Mesendoderm (in vitro differentiated cells): ENCODE measurements around the gene ZNF691. TPM values are rescaled to one million over a fixed set of nuclear protein-coding genes. Genes with fewer than 3 reads are reported as not detected.

Experiments used
- DNase-seq: peaks from one replicate; pipeline ENCODE4 v3.0.0; 2013
- H2AK5ac ChIP-seq: 2 replicates; pipeline ENCODE4 v1.6.1; 2013; ENCODE audit warnings: low read length, inconsistent platforms
- H2BK120ac ChIP-seq: 2 replicates; pipeline ENCODE4 v1.6.1; 2013; ENCODE audit warnings: low read depth, mild to moderate bottlenecking, low read length, moderate library complexity, mixed read lengths
- H2BK15ac ChIP-seq: replicated peaks from 2 replicates; pipeline ENCODE4 v1.6.1; 2013; ENCODE audit warnings: low read depth, mild to moderate bottlenecking, moderate library complexity
- H2BK5ac ChIP-seq: 2 replicates; pipeline ENCODE4 v1.6.1; 2013; ENCODE audit warnings: low read length, inconsistent platforms
- H3K18ac ChIP-seq: 2 replicates; pipeline ENCODE4 v1.6.1; 2013; ENCODE audit warnings: mild to moderate bottlenecking, low read length, mixed read lengths
- H3K23ac ChIP-seq: one replicate; pipeline ENCODE4 v1.6.1; 2013; ENCODE audit warnings: low read length
- H3K27ac ChIP-seq: 2 replicates; pipeline ENCODE4 v1.5.1; 2013; ENCODE audit warnings: low read depth, mild to moderate bottlenecking, inconsistent platforms, low read length, moderate library complexity
- H3K27me3 ChIP-seq: 2 replicates; pipeline ENCODE4 v1.6.1; 2013; ENCODE audit warnings: low read length, control low read depth, mild to moderate bottlenecking, inconsistent platforms; ENCODE audit not compliant: insufficient read depth, poor library complexity
- H3K36me3 ChIP-seq: 2 replicates; pipeline ENCODE4 v1.6.1; 2013; ENCODE audit warnings: low read length, inconsistent platforms; ENCODE audit not compliant: control insufficient read depth, insufficient read depth
- H3K4ac ChIP-seq: one replicate; pipeline ENCODE4 v1.6.1; 2013; ENCODE audit warnings: low read depth, mild to moderate bottlenecking, low read length, moderate library complexity
- H3K4me1 ChIP-seq: 2 replicates; pipeline ENCODE4 v1.6.1; 2013; ENCODE audit warnings: low read depth, low read length, inconsistent platforms; ENCODE audit not compliant: control insufficient read depth
- H3K4me2 ChIP-seq: 2 replicates; pipeline ENCODE4 v1.6.1; 2013; ENCODE audit warnings: low read length
- H3K4me3 ChIP-seq: 2 replicates; pipeline ENCODE4 v1.5.1; 2013; ENCODE audit warnings: mild to moderate bottlenecking, low read length
- H3K56ac ChIP-seq: one replicate; pipeline ENCODE4 v1.6.1; 2013; ENCODE audit warnings: low read length
- H3K79me1 ChIP-seq: 2 replicates; pipeline ENCODE4 v1.6.1; 2013; ENCODE audit warnings: low read length, inconsistent platforms
- H3K79me2 ChIP-seq: 2 replicates; pipeline ENCODE4 v1.6.1; 2013; ENCODE audit warnings: mild to moderate bottlenecking, low read length; ENCODE audit not compliant: control insufficient read depth, insufficient read depth
- H3K9ac ChIP-seq: 2 replicates; pipeline ENCODE4 v1.6.1; 2013; ENCODE audit warnings: low read length, inconsistent platforms
- H4K5ac ChIP-seq: one replicate; pipeline ENCODE4 v1.6.1; 2013; ENCODE audit warnings: low read length
- H4K8ac ChIP-seq: one replicate; pipeline ENCODE4 v1.6.1; 2013; ENCODE audit warnings: low read depth, mild to moderate bottlenecking, control low read depth, low read length, moderate library complexity
- WGBS: extraction: QIAGEN DNeasy Blood & Tissue Kit; methylation state at CpG from one replicate; pipeline ENCODE4 v1.1.7; 2013; ENCODE audit warnings: low lambda C conversion rate, missing lambda C conversion rate; ENCODE audit not compliant: insufficient coverage; ENCODE audit errors: extremely low coverage; 5-methylcytosine and 5-hydroxymethylcytosine counted together
- polyA plus RNA-seq, 2 experiments: library from polyadenylated mRNA; stranded (reverse); fragments of 200-250 nt; gene quantifications; one replicate each; pipeline ENCODE4 v1.2.3, GENCODE V29; 2013

The ZNF691 gene, protein sequence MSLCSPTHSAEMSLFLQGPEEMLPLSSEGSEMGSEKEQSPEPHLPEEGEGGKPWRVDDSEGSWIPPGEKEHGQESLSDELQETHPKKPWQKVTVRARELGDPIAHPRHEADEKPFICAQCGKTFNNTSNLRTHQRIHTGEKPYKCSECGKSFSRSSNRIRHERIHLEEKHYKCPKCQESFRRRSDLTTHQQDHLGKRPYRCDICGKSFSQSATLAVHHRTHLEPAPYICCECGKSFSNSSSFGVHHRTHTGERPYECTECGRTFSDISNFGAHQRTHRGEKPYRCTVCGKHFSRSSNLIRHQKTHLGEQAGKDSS
- 11.2 TPM for polyA plus RNA-seq (2013, experiment 1 of 2)
- polyA plus RNA-seq (2013, experiment 2 of 2), result 12.6 TPM

DNA sequence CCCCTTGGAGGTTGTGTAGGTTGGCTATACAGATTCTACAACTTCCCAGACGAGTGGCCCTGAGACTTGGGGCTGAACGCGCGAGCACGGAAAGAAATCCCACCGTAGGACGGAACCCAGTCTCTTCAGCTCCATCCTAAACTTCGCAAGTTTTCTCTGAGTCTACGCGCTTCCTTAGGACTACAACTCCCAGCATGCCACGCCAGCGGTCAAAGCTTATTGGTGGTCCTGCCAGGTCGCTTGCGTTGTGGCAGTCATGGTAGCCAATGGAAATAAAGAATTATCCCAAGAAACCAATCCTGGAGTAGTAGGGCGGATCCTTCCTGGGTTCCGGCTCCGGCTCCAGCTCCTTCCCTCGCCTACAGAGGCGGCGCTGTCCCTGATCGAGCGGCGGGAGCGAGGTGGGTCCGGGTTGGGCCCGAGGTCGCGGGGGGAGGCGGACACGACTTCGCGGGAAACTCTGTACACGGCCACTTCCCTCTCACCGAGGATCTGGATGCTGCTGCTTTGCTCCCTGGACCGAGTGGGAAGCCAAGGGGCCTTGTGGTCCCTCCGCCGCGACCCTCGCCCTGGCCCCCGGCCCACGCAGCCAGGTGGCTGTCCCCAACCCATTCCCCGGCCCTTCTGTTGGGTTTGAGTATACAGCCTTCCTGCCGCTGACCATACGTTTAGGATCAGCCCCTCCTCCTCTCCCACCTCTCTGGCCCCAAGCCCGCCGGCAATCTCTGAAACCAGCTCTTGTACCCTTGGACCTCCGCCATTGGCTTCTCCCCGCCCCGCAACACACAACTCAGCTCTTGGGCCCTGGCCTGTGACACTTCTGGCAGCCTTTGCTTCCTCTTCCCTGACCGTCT lies at the start of gene ZNF691:
Gene ZNF691 (plus strand): TSS at position 357 of the 854 bp plus-strand sequence. CDS start 3,046 bp downstream, outside the sequence.
- Histone ChIP-seq H4K5ac (no peak within 1 kb of the TSS), H3K4me2 (peak within 1 kb of the TSS; percentile 84), H3K27ac (no peak within 1 kb of the TSS), H3K9ac (peak within 1 kb of the TSS; percentile 86), H3K36me3 (peaks cover 2% of the 10 kb centered on the region), H3K79me2 (peaks cover 11% of the 10 kb centered on the region), H2BK5ac (peak within 1 kb of the TSS; percentile 17), H3K4me1 (peaks cover 7% of the 10 kb centered on the region), H3K23ac (peak within 1 kb of the TSS; percentile 70), H3K18ac (peak within 1 kb of the TSS; percentile 70), H2BK120ac (no peak within 1 kb of the TSS), H3K56ac (peak within 1 kb of the TSS; percentile 95), H3K4ac (peak within 1 kb of the TSS; percentile 62), H2AK5ac (peak within 1 kb of the TSS; percentile 20), H3K4me3 (peak within 1 kb of the TSS; percentile 72), H4K8ac (no peak within 1 kb of the TSS), H3K79me1 (peaks cover 13% of the 10 kb centered on the region), H3K27me3 (no peaks in the 10 kb centered on the region), H2BK15ac (no peak within 1 kb of the TSS)
- WGBS, result no CpG with 5 or more reads among the region's 50 CpGs
- peak; percentile 99 for DNase-seq

DNA sequence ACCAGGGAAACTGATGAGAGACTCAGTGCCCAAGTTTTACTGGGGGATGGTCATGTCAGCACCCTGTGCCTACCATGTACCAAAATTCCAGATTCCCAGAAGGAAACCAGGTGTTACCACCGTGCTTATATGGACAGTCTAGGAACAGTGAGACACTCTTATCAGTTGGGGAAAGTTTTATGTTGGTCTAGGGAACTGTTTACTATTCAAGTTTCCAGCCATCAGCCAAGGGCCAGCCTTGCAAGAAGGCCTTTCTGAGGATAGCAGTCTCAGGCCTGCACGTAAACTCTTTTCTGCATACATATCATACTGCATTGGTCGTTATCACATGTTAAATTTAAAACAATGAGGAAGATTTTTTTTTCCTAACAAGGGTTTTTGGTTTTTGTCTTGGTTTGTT lies 49.0 kb upstream of the ZNF691 start:
- WGBS, result no CpG with 5 or more reads among the region's 3 CpGs

DNA sequence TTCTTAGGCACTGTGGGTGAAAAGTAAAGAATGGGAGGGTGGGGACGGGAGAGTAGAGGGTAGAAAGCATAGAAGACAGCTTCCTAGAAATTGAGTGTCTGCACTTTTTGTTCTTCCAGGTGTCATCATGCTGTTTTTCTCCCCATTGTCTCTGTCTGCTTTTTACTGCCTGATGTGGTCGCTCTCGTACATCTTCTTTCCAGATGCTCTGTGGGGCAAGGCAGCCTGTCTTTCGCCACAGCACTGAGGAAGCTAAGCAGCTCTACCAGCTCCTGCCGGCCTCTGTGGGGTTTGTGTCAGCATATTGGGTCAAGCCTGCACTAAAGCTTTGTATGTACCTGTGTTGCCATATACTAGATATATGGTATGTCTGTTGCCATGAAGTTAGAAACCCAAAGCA lies 48.4 kb upstream of the ZNF691 start:
- Histone ChIP-seq H3K27me3 (no peaks in the 10 kb centered on the region), H2AK5ac (no peak overlapping the region), H3K36me3 (no peaks in the 10 kb centered on the region), H4K5ac (no peak overlapping the region), H4K8ac (no peak overlapping the region), H2BK15ac (no peak overlapping the region), H3K4ac (no peak overlapping the region), H3K9ac (no peak overlapping the region), H3K27ac (no peak overlapping the region), H3K4me2 (no peak overlapping the region), H3K79me2 (no peaks in the 10 kb centered on the region), H3K18ac (no peak overlapping the region), H3K23ac (no peak overlapping the region), H3K79me1 (no peaks in the 10 kb centered on the region), H3K4me1 (no peaks in the 10 kb centered on the region), H2BK5ac (no peak overlapping the region), H3K4me3 (no peak overlapping the region), H2BK120ac (no peak overlapping the region), H3K56ac (no peak overlapping the region)
- WGBS, result no CpG with 5 or more reads among the region's 5 CpGs
- no peak for DNase-seq

More for the DNA sequence above, 49.0 kb upstream of the ZNF691 start:
- no peak overlapping the region for H3K4me2 ChIP-seq
- H2BK5ac ChIP-seq, result no peak overlapping the region
- H3K79me1 ChIP-seq, result no peaks in the 10 kb centered on the region
- H3K56ac ChIP-seq, result no peak overlapping the region
- no peak overlapping the region for H4K5ac ChIP-seq
- no peak overlapping the region for H4K8ac ChIP-seq
- no peak for DNase-seq
- H3K27ac ChIP-seq, result no peak overlapping the region
- H2BK120ac ChIP-seq, result no peak overlapping the region
- H3K79me2 ChIP-seq, result no peaks in the 10 kb centered on the region
- H2AK5ac ChIP-seq, result no peak overlapping the region
- no peak overlapping the region for H3K9ac ChIP-seq
- no peaks in the 10 kb centered on the region for H3K27me3 ChIP-seq
- no peaks in the 10 kb centered on the region for H3K4me1 ChIP-seq
- no peaks in the 10 kb centered on the region for H3K36me3 ChIP-seq
- H3K18ac ChIP-seq, result no peak overlapping the region
- H3K4me3 ChIP-seq, result no peak overlapping the region
- no peak overlapping the region for H3K4ac ChIP-seq
- no peak overlapping the region for H3K23ac ChIP-seq
- no peak overlapping the region for H2BK15ac ChIP-seq

DNA sequence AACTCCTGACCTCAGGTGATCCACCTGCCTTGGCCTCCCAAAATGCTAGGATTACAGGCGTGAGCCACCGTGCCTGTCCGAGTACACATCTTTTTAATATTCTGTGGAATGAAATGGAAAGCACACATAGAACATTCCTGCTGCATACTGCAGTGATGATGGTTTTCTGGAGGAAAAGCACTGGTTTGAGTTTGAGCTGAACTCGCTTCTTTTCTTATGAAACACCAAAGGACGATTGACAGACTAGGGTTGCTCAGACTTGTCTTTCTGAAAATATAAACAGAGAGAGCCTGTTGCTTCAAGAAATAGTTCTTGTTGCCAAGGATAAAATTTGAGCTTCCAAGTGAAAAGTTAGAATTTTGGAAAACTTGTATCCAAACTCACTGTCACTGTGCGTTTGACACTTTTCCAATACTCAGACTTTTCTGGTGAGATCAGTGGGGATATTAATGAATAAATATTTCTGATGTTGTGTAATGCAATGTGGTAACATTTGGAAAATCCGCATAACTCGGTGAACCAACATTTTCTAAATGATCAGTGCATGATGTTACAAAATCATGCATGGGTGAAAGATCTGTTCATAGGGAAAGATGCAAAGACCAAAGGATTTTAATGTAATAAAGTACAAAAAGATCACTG lies 44.5 kb upstream of the ZNF691 start:
- Histone ChIP-seq H3K18ac (no peak overlapping the region), H3K79me2 (no peaks in the 10 kb centered on the region), H3K4me3 (no peak overlapping the region), H3K4me2 (no peak overlapping the region), H3K4me1 (no peaks in the 10 kb centered on the region), H4K5ac (no peak overlapping the region), H3K56ac (no peak overlapping the region), H3K36me3 (no peaks in the 10 kb centered on the region), H4K8ac (no peak overlapping the region), H3K4ac (no peak overlapping the region), H3K27me3 (no peaks in the 10 kb centered on the region), H2BK5ac (no peak overlapping the region), H3K9ac (no peak overlapping the region), H3K27ac (no peak overlapping the region), H2BK15ac (no peak overlapping the region), H2BK120ac (no peak overlapping the region), H3K23ac (no peak overlapping the region), H2AK5ac (no peak overlapping the region), H3K79me1 (no peaks in the 10 kb centered on the region)
- DNase-seq, result no peak
- no CpG with 5 or more reads among the region's 8 CpGs for WGBS

DNA sequence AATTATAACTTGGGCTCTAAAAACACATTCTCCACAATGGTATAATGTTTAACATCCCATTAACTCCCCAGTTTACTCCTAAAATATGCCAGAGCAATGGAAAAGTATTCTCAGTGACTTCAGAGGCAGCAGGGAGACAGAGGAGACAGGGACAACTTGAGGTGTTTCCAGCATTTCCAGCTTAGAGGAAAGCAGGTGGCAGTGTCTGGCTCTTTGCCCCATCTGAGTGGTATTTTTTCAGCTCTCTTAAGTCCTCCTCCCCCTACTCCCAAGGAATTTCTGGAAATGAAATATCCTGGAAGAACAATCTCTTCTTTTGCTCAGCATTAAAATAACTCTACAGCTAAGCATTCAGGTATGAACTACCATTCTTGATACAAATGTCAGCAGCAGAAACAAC lies 40.2 kb upstream of the ZNF691 start:
- no peak overlapping the region for H3K18ac ChIP-seq
- H4K5ac ChIP-seq, result no peak overlapping the region
- no peak overlapping the region for H3K56ac ChIP-seq
- H3K4me1 ChIP-seq, result no peaks in the 10 kb centered on the region
- H3K4ac ChIP-seq, result no peak overlapping the region
- H3K4me2 ChIP-seq, result no peak overlapping the region
- no peaks in the 10 kb centered on the region for H3K27me3 ChIP-seq
- no peaks in the 10 kb centered on the region for H3K36me3 ChIP-seq
- no peak overlapping the region for H3K9ac ChIP-seq
- no peak overlapping the region for H3K27ac ChIP-seq
- no peaks in the 10 kb centered on the region for H3K79me2 ChIP-seq
- H3K4me3 ChIP-seq, result no peak overlapping the region
- no peak overlapping the region for H4K8ac ChIP-seq
- H2BK120ac ChIP-seq, result no peak overlapping the region
- H3K23ac ChIP-seq, result no peak overlapping the region
- no peak overlapping the region for H2BK15ac ChIP-seq
- no peak for DNase-seq
- no peaks in the 10 kb centered on the region for H3K79me1 ChIP-seq
- no peak overlapping the region for H2BK5ac ChIP-seq
- no peak overlapping the region for H2AK5ac ChIP-seq
